CD14-positive monocyte (primary cell): ENCODE results near the gene ZNF429. TPM values are rescaled to one million over a fixed set of nuclear protein-coding genes. Genes with fewer than 3 reads are reported as not detected.

Experiments
- DNase-seq, 3 donors: peaks; one replicate each; pipeline ENCODE4 v3.0.0-alpha.2; 2011 to 2022
- H2AFZ ChIP-seq: 2 replicates; pipeline ENCODE4 v1.6.0; 2012; ENCODE audit warnings: mild to moderate bottlenecking, low read depth, low read length, inconsistent platforms; ENCODE audit not compliant: insufficient read depth, poor library complexity, severe bottlenecking
- H3K27ac ChIP-seq, 2 donors: 1 replicate in 1 of 2; 2 replicates in 1 of 2; pipeline ENCODE4 v1.5.1; 2012 to 2013; ENCODE audit warnings: low read length in 2 of 2, control low read depth in 1 of 2, inconsistent platforms in 1 of 2, low read depth in 1 of 2, mild to moderate bottlenecking in 1 of 2
- H3K27me3 ChIP-seq, 2 donors: one replicate each; pipeline versions ENCODE4 v1.6.0 to v1.6.1; 2011 to 2013; ENCODE audit warnings: low read length in 2 of 2; ENCODE audit not compliant: control insufficient read depth in 2 of 2, insufficient read depth in 2 of 2
- H3K36me3 ChIP-seq, 2 donors: replicated peaks in 1 of 2; 1 replicate in 1 of 2; 2 replicates in 1 of 2; pipeline versions ENCODE4 v1.5.1 to v1.6.1; 2012 to 2013; ENCODE audit warnings: low read length in 2 of 2, control low read depth in 1 of 2, inconsistent platforms in 1 of 2, mild to moderate bottlenecking in 1 of 2; ENCODE audit not compliant: insufficient read depth in 2 of 2, control insufficient read depth in 1 of 2
- H3K4me1 ChIP-seq, 2 donors: 1 replicate in 1 of 2; 2 replicates in 1 of 2; pipeline versions ENCODE4 v1.5.1 to v1.6.1; 2012 to 2013; ENCODE audit warnings: low read length in 2 of 2, control low read depth in 1 of 2, inconsistent platforms in 1 of 2, mild to moderate bottlenecking in 1 of 2, moderate library complexity in 1 of 2; ENCODE audit not compliant: insufficient read depth in 2 of 2, control insufficient read depth in 1 of 2
- H3K4me2 ChIP-seq: replicated peaks from 2 replicates; pipeline ENCODE3; 2012; ENCODE audit warnings: low read length, moderate library complexity, mild to moderate bottlenecking; ENCODE audit not compliant: poor library complexity, severe bottlenecking; ENCODE audit errors: extremely low read depth
- H3K4me3 ChIP-seq, 3 experiments: fragments of 200-600 bp in 1 of 3; sonication (generic) in 1 of 3; replicated peaks in 1 of 3; 1 replicate in 2 of 3; 2 replicates in 1 of 3; pipeline ENCODE4 v1.5.1; 2011 to 2013; ENCODE audit warnings: low read length in 3 of 3, mild to moderate bottlenecking in 3 of 3, control low read depth in 2 of 3, low read depth in 2 of 3, inconsistent platforms in 1 of 3, moderate library complexity in 1 of 3
- H3K79me2 ChIP-seq: 2 replicates; pipeline ENCODE4 v1.6.0; 2012; ENCODE audit warnings: mild to moderate bottlenecking, control low read depth, inconsistent platforms, low read length, moderate library complexity; ENCODE audit not compliant: insufficient read depth
- H3K9ac ChIP-seq: 2 replicates; pipeline ENCODE4 v1.6.0; 2017; ENCODE audit warnings: low read length, mild to moderate bottlenecking; ENCODE audit not compliant: insufficient read depth, poor library complexity, severe bottlenecking
- H3K9me3 ChIP-seq, 2 donors: replicated peaks in 1 of 2; 1 replicate in 1 of 2; 2 replicates in 1 of 2; pipeline versions ENCODE4 v1.5.1 to v1.6.1; 2012 to 2013; ENCODE audit warnings: low read length in 2 of 2, control low read depth in 1 of 2; ENCODE audit not compliant: control insufficient read depth in 1 of 2, insufficient read depth in 1 of 2
- H4K20me1 ChIP-seq: 2 replicates; pipeline ENCODE4 v1.6.0; 2012; ENCODE audit warnings: mild to moderate bottlenecking, low read length, control low read depth, moderate library complexity; ENCODE audit not compliant: insufficient read depth
- H3K27ac Mint-ChIP-seq, 7 donors: one replicate each; pipeline ENCODE4 v1.8.0; 2020; ENCODE audit warnings: mild to moderate bottlenecking in 7 of 7, mixed read lengths in 7 of 7, moderate library complexity in 6 of 7, inconsistent platforms in 2 of 7
- H3K27me3 Mint-ChIP-seq, 3 donors: one replicate each; pipeline ENCODE4 v1.8.0; 2021 to 2022; ENCODE audit warnings: low read depth in 3 of 3, mild to moderate bottlenecking in 3 of 3, mixed read lengths in 3 of 3, moderate library complexity in 3 of 3, inconsistent platforms in 1 of 3
- H3K36me3 Mint-ChIP-seq, 2 donors: one replicate each; pipeline ENCODE4 v1.8.0; 2020; ENCODE audit warnings: mixed read lengths in 2 of 2, inconsistent platforms in 1 of 2, mild to moderate bottlenecking in 1 of 2
- H3K4me1 Mint-ChIP-seq: one replicate; pipeline ENCODE4 v1.8.0; 2020; ENCODE audit warnings: mild to moderate bottlenecking, mixed read lengths
- H3K4me3 Mint-ChIP-seq, 2 donors: one replicate each; pipeline ENCODE4 v1.8.0; 2020; ENCODE audit warnings: mild to moderate bottlenecking in 2 of 2, mixed read lengths in 2 of 2, moderate library complexity in 1 of 2
- H3K9me3 Mint-ChIP-seq, 7 donors: one replicate each; pipeline ENCODE4 v1.8.0; 2020 to 2022; ENCODE audit warnings: mixed read lengths in 7 of 7, mild to moderate bottlenecking in 6 of 7, moderate library complexity in 6 of 7, inconsistent platforms in 2 of 7
- WGBS: methylation state at CpG from one replicate; pipeline ENCODE4 v1.1.5; 2013; ENCODE audit warnings: missing lambda C conversion rate; ENCODE audit not compliant: insufficient coverage; 5-methylcytosine and 5-hydroxymethylcytosine counted together
- intact Hi-C, 2 donors: fragments of 100-400 bp; cut with micrococcal nuclease; formaldehyde crosslinking; loops; one replicate each; pipeline versions ENCODE4 v1.15.0 to v1.15.1; 2023
- polyA minus RNA-seq: library from RNA; depleted of rRNA, polyadenylated mRNA; stranded (reverse); fragments of >200 nt; gene quantifications from 2 replicates; pipeline ENCODE4 v1.2.3, GENCODE V29; 2012
- polyA plus RNA-seq, 3 donors: library from polyadenylated mRNA; depleted of rRNA in 1 of 3; unstranded in 2 of 3; stranded (reverse) in 1 of 3; fragments of 300-500 nt in 2 of 3; fragments of >200 nt in 1 of 3; fragmentation: Illumina TruSeq in 2 of 3; gene quantifications; 1 replicate in 2 of 3; 2 replicates in 1 of 3; pipeline ENCODE4 v1.2.3, GENCODE V29; 2012 to 2021
- total RNA-seq, 12 experiments: library from RNA in 1 of 12; stranded (reverse) in 1 of 12; fragments of 120-200 nt in 1 of 12; gene quantifications; one replicate each; pipeline ENCODE4 v1.2.4 and lab custom pipeline; 2013 to 2026; ENCODE audit warnings: mixed read lengths in 6 of 12, inconsistent platforms in 1 of 12
- TF ChIP-seq, protein P1 (sequence below): fragments of 200-600 bp; IDR thresholded peaks from one replicate; pipeline ENCODE4 v1.8.0; 2022; ENCODE audit warnings: antibody characterized with exemption, mild to moderate bottlenecking

The ZNF429 gene
- total RNA-seq (2013): 3.8 TPM
- polyA plus RNA-seq (10 to 100 TPM in 2 of 3 donors, 1 to 10 TPM in 1; 9.5 to 11.6 (median 11.1) TPM), polyA minus RNA-seq (16.1 and 20.7 TPM in 2 replicates), total RNA-seq (lab: John Stamatoyannopoulos, UW) (1.1 to 9.0 (median 4.5) reads per million in 11 experiments)

DNA sequence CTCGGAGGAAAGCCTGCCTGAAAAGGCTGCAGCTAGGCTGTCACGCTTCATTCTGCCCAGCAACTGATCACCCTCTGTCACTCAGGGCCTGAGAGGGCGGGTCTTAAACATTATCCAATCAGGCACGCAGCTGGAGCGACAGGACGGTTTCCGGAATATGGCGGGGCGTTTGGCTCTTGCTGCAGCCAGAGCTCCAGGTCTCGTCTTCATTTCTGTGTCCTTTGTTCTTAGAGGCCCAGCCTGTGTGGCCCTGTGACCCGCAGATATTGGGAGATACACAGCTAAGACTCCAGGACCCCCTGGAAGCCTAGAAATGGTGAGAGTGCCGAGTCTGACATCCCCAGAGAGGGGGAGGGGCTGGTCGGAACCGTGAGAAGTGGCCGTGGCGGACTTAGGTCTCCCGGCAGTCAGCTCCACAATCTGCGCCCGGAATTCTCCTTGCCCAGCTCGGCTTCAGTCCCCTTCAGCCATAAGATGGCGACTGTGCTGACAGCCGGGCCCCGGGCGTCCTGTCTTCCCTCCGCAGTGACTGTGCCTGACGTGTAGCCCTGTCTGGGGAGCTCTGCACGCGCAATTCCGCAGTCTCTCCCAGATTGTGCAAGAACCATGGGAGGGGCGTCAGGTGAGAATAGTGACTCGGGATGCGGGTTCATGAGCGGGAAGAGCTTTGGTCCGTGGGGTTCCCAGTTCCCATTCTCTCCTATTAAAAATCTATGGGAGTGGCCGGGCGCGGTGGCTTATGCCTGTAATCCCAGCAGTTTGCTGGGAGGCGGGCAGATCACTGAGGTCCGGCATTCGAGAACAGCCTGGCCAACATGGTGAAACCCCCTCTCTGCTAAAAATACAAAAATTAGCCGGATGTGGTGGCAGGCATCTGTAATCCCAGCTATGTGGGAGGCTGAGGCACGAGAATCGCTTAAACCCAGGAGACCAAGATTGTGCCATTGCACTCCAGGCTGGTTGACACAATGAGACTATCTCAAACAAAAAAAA is at the start of gene ZNF429:
ZNF429 (plus strand) TSS at position 144 of the 993 bp plus-strand sequence; CDS start at position 314, 170 bp downstream.
- Histone ChIP-seq H3K27me3 (no peaks in the 10 kb centered on the region), H4K20me1 (no peaks in the 10 kb centered on the region), H3K79me2 (peaks cover 48% of the 10 kb centered on the region), H3K9me3 (peaks cover 21 to 26% of the 10 kb centered on the region in 2 donors), H3K4me2 (peak within 1 kb of the TSS; percentile 89), H3K4me3 (peak within 1 kb of the TSS; percentile 82 to 99 (median 87)), H3K9ac (peak within 1 kb of the TSS; percentile 97), H3K27ac (peak within 1 kb of the TSS; percentile 98 to 99), H2AFZ (peak within 1 kb of the TSS; percentile 82), H3K4me1 (peaks cover 12 to 22% of the 10 kb centered on the region in 2 donors), H3K36me3 (peaks cover 0 to 21% of the 10 kb centered on the region in 2 donors)
- peak within 1 kb of the TSS; percentile 98 to 100 (median 99) for H3K27ac Mint-ChIP-seq
- peaks cover 21% of the 10 kb centered on the region for H3K4me1 Mint-ChIP-seq
- peaks cover 24 to 31% of the 10 kb centered on the region in 2 donors for H3K36me3 Mint-ChIP-seq
- TF ChIP-seq, protein P1, sequence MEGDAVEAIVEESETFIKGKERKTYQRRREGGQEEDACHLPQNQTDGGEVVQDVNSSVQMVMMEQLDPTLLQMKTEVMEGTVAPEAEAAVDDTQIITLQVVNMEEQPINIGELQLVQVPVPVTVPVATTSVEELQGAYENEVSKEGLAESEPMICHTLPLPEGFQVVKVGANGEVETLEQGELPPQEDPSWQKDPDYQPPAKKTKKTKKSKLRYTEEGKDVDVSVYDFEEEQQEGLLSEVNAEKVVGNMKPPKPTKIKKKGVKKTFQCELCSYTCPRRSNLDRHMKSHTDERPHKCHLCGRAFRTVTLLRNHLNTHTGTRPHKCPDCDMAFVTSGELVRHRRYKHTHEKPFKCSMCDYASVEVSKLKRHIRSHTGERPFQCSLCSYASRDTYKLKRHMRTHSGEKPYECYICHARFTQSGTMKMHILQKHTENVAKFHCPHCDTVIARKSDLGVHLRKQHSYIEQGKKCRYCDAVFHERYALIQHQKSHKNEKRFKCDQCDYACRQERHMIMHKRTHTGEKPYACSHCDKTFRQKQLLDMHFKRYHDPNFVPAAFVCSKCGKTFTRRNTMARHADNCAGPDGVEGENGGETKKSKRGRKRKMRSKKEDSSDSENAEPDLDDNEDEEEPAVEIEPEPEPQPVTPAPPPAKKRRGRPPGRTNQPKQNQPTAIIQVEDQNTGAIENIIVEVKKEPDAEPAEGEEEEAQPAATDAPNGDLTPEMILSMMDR: no peak
- H3K4me3 Mint-ChIP-seq: peak within 1 kb of the TSS; percentile 98 to 99
- 1% methylated on average over 24 of the region's 43 CpGs for WGBS
- DNase-seq: peak; percentile 90 to 94 (median 92)
- intact Hi-C loops: loop anchor here (2.0 to 10.0 kb wide), 6 partner anchors 62 to 1843 kb away; partner anchors contain the start of genes ATP13A1 (in 1 of the 2), ZNF100 (in 1 of the 2) and ZNF43 (in 1 of the 2)
- peaks cover 13 to 42% (median 31%) of the 10 kb centered on the region in 7 donors for H3K9me3 Mint-ChIP-seq
- H3K27me3 Mint-ChIP-seq: peaks cover 0 to 3% (median 2%) of the 10 kb centered on the region in 3 donors

DNA sequence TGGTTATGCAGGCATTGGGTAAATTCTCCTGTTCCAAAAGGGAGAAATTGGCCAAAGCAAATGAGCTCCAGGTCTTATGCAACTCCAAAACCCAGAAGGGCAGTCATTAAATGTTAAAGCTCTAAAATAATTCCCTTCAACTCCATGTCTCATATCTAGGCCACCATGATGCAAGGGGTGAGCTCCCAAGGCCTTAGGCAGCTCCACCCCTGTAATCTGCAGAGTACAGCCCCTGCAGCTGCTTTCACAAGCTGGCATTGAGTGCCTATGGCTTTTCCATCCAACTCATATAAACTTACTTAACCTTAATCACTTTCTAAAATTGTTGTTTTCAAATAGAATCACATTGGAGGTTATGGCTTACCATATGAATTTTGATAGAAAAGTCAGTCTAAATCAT is 44.7 kb upstream of the ZNF429 start:
- Histone ChIP-seq H3K4me3 (no peak overlapping the region), H3K9ac (no peak overlapping the region), H4K20me1 (no peaks in the 10 kb centered on the region), H3K4me1 (peaks cover 11 to 13% of the 10 kb centered on the region in 2 donors), H3K36me3 (no peaks in the 10 kb centered on the region), H3K27ac (no peak overlapping the region), H2AFZ (no peak overlapping the region), H3K27me3 (peaks cover 0 to 2% of the 10 kb centered on the region in 2 donors), H3K79me2 (no peaks in the 10 kb centered on the region), H3K9me3 (peaks cover 31 to 51% of the 10 kb centered on the region in 2 donors), H3K4me2 (no peak overlapping the region)
- TF ChIP-seq, protein P1: no peak
- intact Hi-C loops: no loop called here
- Mint-ChIP-seq H3K4me3 (no peak overlapping the region), H3K36me3 (peaks cover 0 to 6% of the 10 kb centered on the region in 2 donors), H3K9me3 (peaks cover 20 to 63% (median 55%) of the 10 kb centered on the region in 7 donors), H3K27me3 (peaks cover 0 to 5% (median 1%) of the 10 kb centered on the region in 3 donors), H3K27ac (no peak overlapping the region), H3K4me1 (peaks cover 10% of the 10 kb centered on the region)
- DNase-seq: no peak
